OCI-LY7 (cell line): ENCODE results near the gene IGF2BP1. TPM values are rescaled to one million over a fixed set of nuclear protein-coding genes. Genes with fewer than 3 reads are reported as not detected.

Source experiments
- BruUV-seq: library from RNA; stranded (reverse); fragments of 400-500 nt; replicated peaks from 2 replicates; lab custom pipeline; 2021; lab: Mats Ljungman, UMichigan
- CTCF ChIA-PET: fragments of 300-600 bp; sonication (Branson Sonifier 250); formaldehyde crosslinking; loops from one replicate; lab custom pipeline; 2022; ENCODE audit warnings: antibody characterized with exemption; ENCODE audit not compliant: unreplicated experiment; lab: Charles Lee
- POLR2A ChIA-PET: fragments of 300-600 bp; sonication (Branson Sonifier 250); formaldehyde crosslinking; loops from one replicate; lab custom pipeline; 2022; ENCODE audit warnings: antibody characterized with exemption; lab: Charles Lee
- DNase-seq: peaks from one replicate; pipeline ENCODE4 v3.0.0-alpha.2; 2015; ENCODE audit warnings: low spot score
- H2AFZ ChIP-seq: fragments of 200-600 bp; sonication (generic), shearing (Covaris generic); 2 replicates; pipeline ENCODE4 v1.6.1; 2014; ENCODE audit warnings: mild to moderate bottlenecking, antibody characterized with exemption, low read length, moderate library complexity
- H3K27ac ChIP-seq: fragments of 200-600 bp; sonication (generic); 2 replicates; pipeline ENCODE4 v1.5.1; 2014; ENCODE audit warnings: mixed run types, low read depth, mild to moderate bottlenecking, moderate library complexity, low read length, inconsistent platforms; ENCODE audit not compliant: poor library complexity, severe bottlenecking
- H3K36me3 ChIP-seq: fragments of 200-600 bp; sonication (generic); 2 replicates; pipeline ENCODE4 v1.6.1; 2014; ENCODE audit warnings: mild to moderate bottlenecking, antibody characterized with exemption, low read length, moderate library complexity, mixed read lengths; ENCODE audit not compliant: insufficient read depth
- H3K4me1 ChIP-seq: fragments of 200-600 bp; sonication (generic); 2 replicates; pipeline ENCODE4 v1.5.1; 2014; ENCODE audit warnings: mild to moderate bottlenecking, low read length; ENCODE audit not compliant: insufficient read depth, poor library complexity, severe bottlenecking
- H3K4me2 ChIP-seq: fragments of 200-600 bp; sonication (generic); 2 replicates; pipeline ENCODE4 v1.6.1; 2014; ENCODE audit warnings: mild to moderate bottlenecking, low read length
- H3K4me3 ChIP-seq: fragments of 200-600 bp; sonication (generic); 2 replicates; pipeline ENCODE4 v1.5.1; 2014; ENCODE audit warnings: mild to moderate bottlenecking, low read depth, low read length; ENCODE audit not compliant: poor library complexity, severe bottlenecking
- H3K79me2 ChIP-seq: fragments of 200-600 bp; sonication (generic); 2 replicates; pipeline ENCODE4 v1.6.1; 2016; ENCODE audit warnings: low read depth, mild to moderate bottlenecking, low read length, moderate library complexity, mixed read lengths; ENCODE audit not compliant: insufficient read depth
- H3K9me2 ChIP-seq: fragments of 200-600 bp; sonication (generic); 2 replicates; pipeline ENCODE4 v1.6.1; 2016; ENCODE audit warnings: mild to moderate bottlenecking, low read length, mixed read lengths; ENCODE audit not compliant: insufficient read depth
- H3K9me3 ChIP-seq: fragments of 200-600 bp; sonication (generic); 2 replicates; pipeline ENCODE4 v1.6.1; 2014; ENCODE audit warnings: mild to moderate bottlenecking, mixed run types, low read length, mixed read lengths
- H4K20me1 ChIP-seq: fragments of 200-600 bp; sonication (generic); 2 replicates; pipeline ENCODE4 v1.6.1; 2014; ENCODE audit warnings: mild to moderate bottlenecking, antibody characterized with exemption, low read length, moderate library complexity, mixed read lengths; ENCODE audit not compliant: insufficient read depth
- EZH2phosphoT487 ChIP-seq: fragments of 200-600 bp; sonication (generic); IDR thresholded peaks from 2 replicates; pipeline ENCODE4 v1.6.1; 2018; ENCODE audit warnings: low read depth, borderline replicate concordance, mild to moderate bottlenecking, mixed run types, antibody characterized with exemption, low read length, moderate library complexity, mixed read lengths
- intact Hi-C: fragments of 100-400 bp; cut with micrococcal nuclease; formaldehyde crosslinking; loops from one replicate; pipeline ENCODE4 v1.10.0; 2022; ENCODE audit not compliant: unreplicated experiment
- total RNA-seq, 2 experiments: library from RNA; depleted of rRNA in 1 of 2; stranded (reverse); fragments of >200 nt in 1 of 2; shearing (Covaris generic) in 1 of 2; gene quantifications; 2 replicates each; pipeline ENCODE4 v1.2.3, GENCODE V29; 2014 to 2022
- TF ChIP-seq, protein P1 (sequence below): fragments of 200-600 bp; sonication (generic); conservative IDR thresholded peaks from 2 replicates; pipeline ENCODE4 v1.5.1; 2014; ENCODE audit warnings: mild to moderate bottlenecking, antibody characterized with exemption, low read length, moderate library complexity, mixed read lengths

Gene IGF2BP1
- total RNA-seq, 2 experiments from 2014 or later, result 18.9 to 46.4 TPM

DNA sequence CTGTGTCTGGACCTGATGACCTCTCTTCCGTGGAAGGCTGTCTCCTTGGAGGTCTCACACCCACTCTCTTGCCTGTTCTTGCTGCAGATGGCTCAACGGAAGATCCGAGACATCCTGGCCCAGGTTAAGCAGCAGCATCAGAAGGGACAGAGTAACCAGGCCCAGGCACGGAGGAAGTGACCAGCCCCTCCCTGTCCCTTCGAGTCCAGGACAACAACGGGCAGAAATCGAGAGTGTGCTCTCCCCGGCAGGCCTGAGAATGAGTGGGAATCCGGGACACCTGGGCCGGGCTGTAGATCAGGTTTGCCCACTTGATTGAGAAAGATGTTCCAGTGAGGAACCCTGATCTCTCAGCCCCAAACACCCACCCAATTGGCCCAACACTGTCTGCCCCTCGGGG, 52.1 kb downstream of the IGF2BP1 start:
- TF ChIP-seq, protein P1, sequence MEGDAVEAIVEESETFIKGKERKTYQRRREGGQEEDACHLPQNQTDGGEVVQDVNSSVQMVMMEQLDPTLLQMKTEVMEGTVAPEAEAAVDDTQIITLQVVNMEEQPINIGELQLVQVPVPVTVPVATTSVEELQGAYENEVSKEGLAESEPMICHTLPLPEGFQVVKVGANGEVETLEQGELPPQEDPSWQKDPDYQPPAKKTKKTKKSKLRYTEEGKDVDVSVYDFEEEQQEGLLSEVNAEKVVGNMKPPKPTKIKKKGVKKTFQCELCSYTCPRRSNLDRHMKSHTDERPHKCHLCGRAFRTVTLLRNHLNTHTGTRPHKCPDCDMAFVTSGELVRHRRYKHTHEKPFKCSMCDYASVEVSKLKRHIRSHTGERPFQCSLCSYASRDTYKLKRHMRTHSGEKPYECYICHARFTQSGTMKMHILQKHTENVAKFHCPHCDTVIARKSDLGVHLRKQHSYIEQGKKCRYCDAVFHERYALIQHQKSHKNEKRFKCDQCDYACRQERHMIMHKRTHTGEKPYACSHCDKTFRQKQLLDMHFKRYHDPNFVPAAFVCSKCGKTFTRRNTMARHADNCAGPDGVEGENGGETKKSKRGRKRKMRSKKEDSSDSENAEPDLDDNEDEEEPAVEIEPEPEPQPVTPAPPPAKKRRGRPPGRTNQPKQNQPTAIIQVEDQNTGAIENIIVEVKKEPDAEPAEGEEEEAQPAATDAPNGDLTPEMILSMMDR, result no peak
- no peak for TF ChIP-seq EZH2phosphoT487
- H3K36me3 ChIP-seq, result peaks cover 71% of the 10 kb centered on the region
- no peak for DNase-seq
- ChIA-PET CTCF (no interaction called here), POLR2A (no interaction called here)
- no TSS peak for BruUV-seq
- no peaks in the 10 kb centered on the region for H3K79me2 ChIP-seq
- H3K9me3 ChIP-seq, result no peaks in the 10 kb centered on the region
- H3K4me2 ChIP-seq, result no peak overlapping the region
- no peaks in the 10 kb centered on the region for H3K9me2 ChIP-seq
- no peaks in the 10 kb centered on the region for H3K4me1 ChIP-seq
- H2AFZ ChIP-seq, result no peak overlapping the region
- intact Hi-C loops, result no loop called here
- H3K4me3 ChIP-seq, result no peak overlapping the region
- H3K27ac ChIP-seq, result no peak overlapping the region
- H4K20me1 ChIP-seq, result no peaks in the 10 kb centered on the region

DNA sequence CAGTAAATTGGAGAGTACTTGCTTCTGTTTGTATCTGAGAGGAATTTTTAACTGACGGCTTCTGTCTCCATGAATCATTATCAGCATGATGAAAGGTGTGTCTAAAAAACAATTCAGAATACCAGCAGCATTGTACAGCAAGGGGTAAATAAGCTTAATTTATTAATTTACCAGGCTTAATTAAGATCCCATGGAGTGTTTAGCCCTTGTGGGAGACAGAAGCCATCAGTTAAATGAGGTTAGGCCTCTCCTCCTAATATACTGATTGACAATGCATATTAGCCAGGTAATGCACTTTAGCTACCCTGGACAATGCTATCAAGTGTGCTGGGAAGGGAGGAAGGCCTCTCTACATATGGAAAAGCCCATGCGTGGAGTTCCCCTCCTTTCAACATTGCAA, 53.4 kb downstream of the IGF2BP1 start:
- no peak for DNase-seq
- H3K4me2 ChIP-seq, result no peak overlapping the region
- H3K4me1 ChIP-seq, result no peaks in the 10 kb centered on the region
- ChIA-PET CTCF (no interaction called here), POLR2A (no interaction called here)
- no peaks in the 10 kb centered on the region for H3K9me3 ChIP-seq
- TF ChIP-seq, protein P1, result no peak
- no peak for TF ChIP-seq EZH2phosphoT487
- no peaks in the 10 kb centered on the region for H3K79me2 ChIP-seq
- H3K9me2 ChIP-seq, result no peaks in the 10 kb centered on the region
- no peaks in the 10 kb centered on the region for H4K20me1 ChIP-seq
- no peak overlapping the region for H2AFZ ChIP-seq
- no peak overlapping the region for H3K27ac ChIP-seq
- H3K4me3 ChIP-seq, result no peak overlapping the region
- H3K36me3 ChIP-seq, result peaks cover 58% of the 10 kb centered on the region
- intact Hi-C loops, result no loop called here
- no TSS peak for BruUV-seq

DNA sequence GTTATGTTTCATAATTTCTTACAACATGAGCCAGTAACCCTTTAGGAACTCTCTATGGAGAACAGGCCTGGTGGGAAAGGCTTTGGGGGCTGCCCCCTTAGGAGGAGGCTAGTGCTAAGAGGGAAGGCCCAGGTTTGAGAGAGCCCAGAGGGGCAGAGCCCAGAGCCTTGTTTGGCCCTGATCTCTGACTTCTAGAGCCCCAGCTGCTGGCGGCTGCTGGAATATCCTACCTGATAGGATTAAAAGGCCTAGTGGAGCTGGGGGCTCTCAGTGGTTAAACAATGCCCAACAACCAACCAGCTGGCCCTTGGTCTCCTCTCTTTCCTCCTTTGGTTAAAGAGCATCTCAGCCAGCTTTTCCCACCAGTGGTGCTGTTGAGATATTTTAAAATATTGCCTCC, 54.1 kb downstream of the IGF2BP1 start:
- intact Hi-C loops, result no loop called here
- H3K79me2 ChIP-seq, result no peaks in the 10 kb centered on the region
- no peak overlapping the region for H3K4me2 ChIP-seq
- H3K9me2 ChIP-seq, result no peaks in the 10 kb centered on the region
- no peak overlapping the region for H3K27ac ChIP-seq
- H3K4me1 ChIP-seq, result no peaks in the 10 kb centered on the region
- H3K4me3 ChIP-seq, result no peak overlapping the region
- H4K20me1 ChIP-seq, result no peaks in the 10 kb centered on the region
- POLR2A ChIA-PET, result interaction anchor here (0.6 kb wide), 1 partner anchor 11 kb away, joined by 3 read pairs; no protein-coding TSS in a partner anchor
- TF ChIP-seq, protein P1, result no peak
- no peak for TF ChIP-seq EZH2phosphoT487
- CTCF ChIA-PET, result no interaction called here
- no peak for DNase-seq
- H3K9me3 ChIP-seq, result no peaks in the 10 kb centered on the region
- BruUV-seq, result no TSS peak
- H2AFZ ChIP-seq, result no peak overlapping the region
- peaks cover 51% of the 10 kb centered on the region for H3K36me3 ChIP-seq
